Spleen (tissue), 11 donors: ENCODE results near the gene NPDC1. TPM values are rescaled to one million over a fixed set of nuclear protein-coding genes. Genes with fewer than 3 reads are reported as not detected.

ENCODE experiments used
- DNase-seq: peaks from one replicate; pipeline ENCODE4 v3.0.0-alpha.2; 2020
- H3K27ac ChIP-seq, 8 donors: fragments of 200-600 bp; sonication (generic) in 7 of 8; 1 replicate in 4 of 8; 2 replicates in 4 of 8; pipeline versions ENCODE4 v1.5.0 to v1.8.0; 2016 to 2021; ENCODE audit warnings: inconsistent platforms in 4 of 8, mild to moderate bottlenecking in 4 of 8, moderate library complexity in 1 of 8
- H3K27me3 ChIP-seq, 7 donors: fragments of 200-600 bp; sonication (generic) in 6 of 7; replicated peaks in 1 of 7; 1 replicate in 4 of 7; 2 replicates in 3 of 7; pipeline versions ENCODE4 v1.5.0 to v1.8.0; 2016 to 2021; ENCODE audit warnings: inconsistent platforms in 3 of 7, mild to moderate bottlenecking in 1 of 7
- H3K36me3 ChIP-seq, 6 donors: fragments of 200-600 bp; sonication (generic) in 5 of 6; 1 replicate in 4 of 6; 2 replicates in 2 of 6; pipeline versions ENCODE4 v1.5.0 to v1.8.0; 2016 to 2021; ENCODE audit warnings: inconsistent platforms in 2 of 6
- H3K4me1 ChIP-seq, 6 donors: fragments of 200-600 bp; sonication (generic) in 5 of 6; 1 replicate in 3 of 6; 2 replicates in 3 of 6; pipeline versions ENCODE4 v1.5.0 to v1.8.0; 2016 to 2021; ENCODE audit warnings: inconsistent platforms in 3 of 6
- H3K4me3 ChIP-seq, 8 donors: fragments of 200-600 bp; sonication (generic) in 7 of 8; 1 replicate in 4 of 8; 2 replicates in 4 of 8; pipeline versions ENCODE4 v1.5.0 to v1.8.0; 2016 to 2021; ENCODE audit warnings: inconsistent platforms in 4 of 8, mild to moderate bottlenecking in 4 of 8, moderate library complexity in 2 of 8
- H3K9me3 ChIP-seq, 8 donors: fragments of 200-600 bp; sonication (generic) in 7 of 8; 1 replicate in 4 of 8; 2 replicates in 4 of 8; pipeline versions ENCODE4 v1.5.0 to v1.8.0; 2016 to 2021; ENCODE audit warnings: inconsistent platforms in 4 of 8
- POLR2A ChIP-seq, 3 donors: fragments of 450-650 bp; IDR thresholded peaks; one replicate each; pipeline ENCODE4 v1.5.1; 2017; ENCODE audit warnings: antibody characterized with exemption in 3 of 3, mild to moderate bottlenecking in 1 of 3
- POLR2AphosphoS5 ChIP-seq, 3 donors: sonication (generic); formaldehyde crosslinking; IDR thresholded peaks; one replicate each; pipeline ENCODE4 v1.5.1; 2017; ENCODE audit warnings: antibody characterized with exemption in 3 of 3
- WGBS, 5 donors: extraction: QIAGEN DNeasy Blood & Tissue Kit in 3 of 5; methylation state at CpG; one replicate each; pipeline versions ENCODE4 v1.1.5 to v1.1.7; 2013 to 2018; 5-methylcytosine and 5-hydroxymethylcytosine counted together
- intact Hi-C: fragments of 100-400 bp; cut with DNase I; formaldehyde crosslinking; loops from one replicate; pipeline ENCODE4 v1.15.0; 2023; ENCODE audit warnings: low total_unique reads
- polyA plus RNA-seq, 3 donors: library from polyadenylated mRNA; stranded (reverse); fragments of 200-250 nt; gene quantifications; one replicate each; pipeline ENCODE4 v1.2.1, GENCODE V29; 2013
- total RNA-seq, 7 donors: library from RNA; depleted of rRNA in 3 of 7; stranded (reverse); fragments of >200 nt in 3 of 7; fragmentation: NEBNext Ultra II Directional in 4 of 7; extraction: Animal tissue kit (Norgen Biotek cat#: 25700) in 4 of 7; gene quantifications; one replicate each; pipeline versions ENCODE4 v1.1.0 to v1.2.1, GENCODE V29; 2016 to 2021
- TF ChIP-seq, protein P1 (sequence below), 11 experiments: fragments of 200-600 bp in 7 of 11; fragments of 450-650 bp in 4 of 11; sonication (generic) in 4 of 11; IDR thresholded peaks in 8 of 11; conservative IDR thresholded peaks in 3 of 11; 1 replicate in 7 of 11; 2 replicates in 4 of 11; pipeline versions ENCODE4 v1.4.0 to v1.8.0; 2016 to 2021; ENCODE audit warnings: antibody characterized with exemption in 11 of 11, inconsistent platforms in 4 of 11, mild to moderate bottlenecking in 1 of 11
- donor health status: healthy with polysubstance abuse.
- donor health status: DM: no; HTN: no; CAD: no; lungs with moderate emphysema.
- donor health status: DM: no; HTN: no; CAD: no.
- donor health status: Bipolar disorder and iron deficiency.
- donor health status: healthy.
- donor health status: DM: no; HTN: no; CAD: no.
- donor health status: DM: yes; HTN: yes; CAD: no.

NPDC1 gene
- total and polyA plus RNA-seq, 10 donors: 86.3 to 358 (median 132) TPM

DNA sequence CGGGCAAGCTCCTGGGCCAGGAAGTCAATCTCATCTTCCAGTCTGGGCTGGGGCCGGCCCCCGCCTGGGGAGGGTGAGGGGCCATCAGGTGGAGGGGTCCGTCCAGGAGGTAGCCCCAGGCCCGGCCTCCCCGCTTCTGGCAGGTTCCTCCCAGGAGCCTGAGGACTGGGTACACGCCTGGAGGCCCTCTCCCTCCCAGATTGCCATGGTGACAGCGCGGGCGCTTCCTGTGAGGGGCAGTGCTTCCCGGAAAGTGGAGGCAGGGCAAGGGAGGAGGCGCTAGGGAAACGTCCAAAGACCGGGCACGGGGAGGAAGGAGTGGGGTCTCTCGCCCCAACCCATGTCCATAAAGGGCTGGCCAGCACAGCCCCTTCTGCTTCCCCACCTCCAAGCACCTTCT is 4.9 kb downstream of the NPDC1 start:
- Histone ChIP-seq H3K36me3 (peaks cover 0 to 42% (median 10%) of the 10 kb centered on the region in 6 donors), H3K27ac (peak overlapping the region; percentile 26 to 83 (median 79)), H3K4me1 (peaks cover 23 to 71% (median 46%) of the 10 kb centered on the region in 6 donors), H3K9me3 (no peaks in the 10 kb centered on the region), H3K4me3 (peak overlapping the region in 7 of 8 donors; percentile 3 to 58 (median 23)), H3K27me3 (peaks cover 0 to 69% (median 29%) of the 10 kb centered on the region in 7 donors)
- DNase-seq: peak; percentile 84
- intact Hi-C loops: no loop called here
- TF ChIP-seq, protein P1, sequence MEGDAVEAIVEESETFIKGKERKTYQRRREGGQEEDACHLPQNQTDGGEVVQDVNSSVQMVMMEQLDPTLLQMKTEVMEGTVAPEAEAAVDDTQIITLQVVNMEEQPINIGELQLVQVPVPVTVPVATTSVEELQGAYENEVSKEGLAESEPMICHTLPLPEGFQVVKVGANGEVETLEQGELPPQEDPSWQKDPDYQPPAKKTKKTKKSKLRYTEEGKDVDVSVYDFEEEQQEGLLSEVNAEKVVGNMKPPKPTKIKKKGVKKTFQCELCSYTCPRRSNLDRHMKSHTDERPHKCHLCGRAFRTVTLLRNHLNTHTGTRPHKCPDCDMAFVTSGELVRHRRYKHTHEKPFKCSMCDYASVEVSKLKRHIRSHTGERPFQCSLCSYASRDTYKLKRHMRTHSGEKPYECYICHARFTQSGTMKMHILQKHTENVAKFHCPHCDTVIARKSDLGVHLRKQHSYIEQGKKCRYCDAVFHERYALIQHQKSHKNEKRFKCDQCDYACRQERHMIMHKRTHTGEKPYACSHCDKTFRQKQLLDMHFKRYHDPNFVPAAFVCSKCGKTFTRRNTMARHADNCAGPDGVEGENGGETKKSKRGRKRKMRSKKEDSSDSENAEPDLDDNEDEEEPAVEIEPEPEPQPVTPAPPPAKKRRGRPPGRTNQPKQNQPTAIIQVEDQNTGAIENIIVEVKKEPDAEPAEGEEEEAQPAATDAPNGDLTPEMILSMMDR (IDR thresholded peaks at IDR 0.05 in 8 of 11, conservative IDR thresholded peaks at IDR 0.05 in 3 of 11): no peak
- TF ChIP-seq POLR2A (IDR thresholded peaks at IDR 0.05) (no peak), POLR2AphosphoS5 (IDR thresholded peaks at IDR 0.05) (peak; percentile 26 to 73 (median 41))
- WGBS, 5 donors: 30 to 61% (median 38%) methylated on average over 9 to 16 of the region's 16 CpGs

DNA sequence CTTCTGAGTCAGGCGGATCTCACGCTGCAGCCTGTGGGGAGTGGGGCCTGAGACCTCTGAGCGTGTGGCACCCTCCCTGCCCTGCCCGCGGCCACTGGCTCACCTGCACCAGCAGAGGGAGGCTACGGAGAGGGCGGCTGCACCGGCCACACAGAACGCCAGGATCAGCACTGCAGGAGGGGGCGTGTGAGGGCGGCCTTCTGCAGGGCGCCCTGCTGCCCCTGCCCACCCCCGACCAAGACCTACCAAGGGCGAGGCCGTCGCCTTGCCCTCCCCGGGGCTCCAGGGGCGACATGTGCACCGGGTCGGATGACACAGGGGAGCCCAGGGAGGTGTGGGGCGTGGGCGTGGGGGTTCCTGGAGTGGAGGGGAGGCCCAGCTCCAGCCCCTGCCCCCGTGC is 5.4 kb downstream of the NPDC1 start:
- TF ChIP-seq POLR2A (IDR thresholded peaks at IDR 0.05): no peak
- TF ChIP-seq POLR2AphosphoS5 (IDR thresholded peaks at IDR 0.05): peak in 1 of 3 donors; percentile 50
- TF ChIP-seq, protein P1 (IDR thresholded peaks at IDR 0.05 in 8 of 11, conservative IDR thresholded peaks at IDR 0.05 in 3 of 11): no peak
- Histone ChIP-seq H3K9me3 (no peaks in the 10 kb centered on the region), H3K27me3 (peaks cover 0 to 63% (median 24%) of the 10 kb centered on the region in 7 donors), H3K27ac (peak overlapping the region in 7 of 8 donors; percentile 26 to 83 (median 78)), H3K36me3 (peaks cover 0 to 42% (median 10%) of the 10 kb centered on the region in 6 donors), H3K4me1 (peaks cover 21 to 72% (median 45%) of the 10 kb centered on the region in 6 donors), H3K4me3 (peak overlapping the region in 7 of 8 donors; percentile 3 to 58 (median 23))
- intact Hi-C loops: no loop called here
- 65 to 86% (median 79%) methylated on average over 15 to 23 of the region's 23 CpGs for WGBS, 5 donors
- no peak for DNase-seq

DNA sequence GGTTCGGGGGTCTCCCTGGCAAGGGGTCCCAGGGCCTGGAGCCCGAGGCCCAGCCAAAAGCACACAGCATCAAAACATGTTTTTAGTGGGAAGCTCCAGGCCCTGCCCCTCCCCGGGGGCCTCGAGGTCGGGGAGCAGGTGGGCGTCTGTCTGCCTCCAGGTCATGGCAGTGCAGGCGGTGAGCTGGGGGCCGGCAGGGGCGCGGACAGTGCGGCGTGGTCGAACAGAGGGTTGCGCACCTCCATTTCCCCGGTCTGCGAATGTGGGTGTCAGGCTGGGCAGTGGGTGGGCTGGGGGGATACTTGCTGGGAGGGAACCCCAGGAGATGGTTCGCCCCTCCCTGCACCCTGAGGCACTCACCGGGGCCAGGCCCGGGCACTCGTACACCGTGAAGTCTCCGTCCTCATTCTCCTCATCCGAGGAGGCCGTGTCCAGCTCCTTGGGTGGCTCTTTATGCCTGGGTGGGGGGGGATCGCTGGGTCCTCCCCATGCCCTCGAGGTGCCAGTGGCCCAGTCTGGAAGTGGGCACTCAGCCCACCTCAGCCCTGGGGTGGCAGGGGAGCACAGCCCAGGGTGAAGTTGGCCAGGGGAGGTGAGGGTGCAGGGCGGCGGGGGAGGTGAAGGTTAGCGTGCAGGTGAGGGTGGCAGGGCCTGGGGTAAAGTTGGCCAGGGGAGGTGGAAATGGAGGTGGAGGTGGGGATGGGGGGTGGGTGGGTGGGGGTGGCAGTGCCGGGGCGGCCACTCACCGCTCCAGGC is 6.2 kb downstream of the NPDC1 start:
- TF ChIP-seq POLR2AphosphoS5 (IDR thresholded peaks at IDR 0.05) (no peak), POLR2A (IDR thresholded peaks at IDR 0.05) (no peak)
- TF ChIP-seq, protein P1 (IDR thresholded peaks at IDR 0.05 in 8 of 11, conservative IDR thresholded peaks at IDR 0.05 in 3 of 11): no peak
- no peaks in the 10 kb centered on the region for H3K9me3 ChIP-seq
- peak overlapping the region in 1 of 8 donors; percentile 81 for H3K27ac ChIP-seq
- no peak overlapping the region for H3K4me3 ChIP-seq
- peaks cover 0 to 55% (median 16%) of the 10 kb centered on the region in 7 donors for H3K27me3 ChIP-seq
- DNase-seq: peak; percentile 76
- peaks cover 24 to 72% (median 46%) of the 10 kb centered on the region in 6 donors for H3K4me1 ChIP-seq
- intact Hi-C loops: loop anchor here (5.0 to 10.0 kb wide), 2 partner anchors 95 to 252 kb away; partner anchors contain the start of genes C8G and FBXW5
- WGBS, 5 donors: 88 to 96% (median 91%) methylated on average over 22 to 32 of the region's 32 CpGs
- H3K36me3 ChIP-seq: peaks cover 0 to 42% (median 10%) of the 10 kb centered on the region in 6 donors

DNA sequence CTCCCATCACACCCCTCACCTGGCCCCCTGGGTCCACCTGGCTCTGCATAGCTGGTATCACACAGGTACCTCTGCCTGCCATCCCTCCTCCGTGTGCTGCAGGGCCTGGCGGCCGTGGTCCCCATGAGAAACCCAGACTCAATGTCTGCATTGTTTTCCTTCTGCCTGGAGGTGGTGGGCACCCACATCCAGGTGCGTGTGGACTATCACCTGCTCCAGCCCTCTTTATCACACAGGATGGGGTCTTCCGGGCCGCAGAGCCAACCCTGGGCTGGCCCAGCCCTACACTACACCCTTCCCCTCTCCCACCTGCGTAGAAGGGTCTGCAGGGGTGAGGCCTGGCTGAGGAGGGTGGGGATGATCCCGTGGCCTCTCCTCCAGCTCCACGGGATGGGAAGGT is 7.1 kb downstream of the NPDC1 start:
- intact Hi-C loops: loop anchor here (5.0 to 10.0 kb wide), 2 partner anchors 94 to 252 kb away; partner anchors contain the start of genes C8G and FBXW5

More for the DNA sequence above, 7.1 kb downstream of the NPDC1 start:
- Histone ChIP-seq H3K4me1 (peaks cover 20 to 72% (median 44%) of the 10 kb centered on the region in 6 donors), H3K27me3 (peaks cover 0 to 46% (median 10%) of the 10 kb centered on the region in 7 donors), H3K27ac (no peak overlapping the region), H3K36me3 (peaks cover 0 to 42% (median 10%) of the 10 kb centered on the region in 6 donors), H3K4me3 (no peak overlapping the region), H3K9me3 (no peaks in the 10 kb centered on the region)
- TF ChIP-seq, protein P1 (IDR thresholded peaks at IDR 0.05 in 8 of 11, conservative IDR thresholded peaks at IDR 0.05 in 3 of 11): no peak
- TF ChIP-seq POLR2A (IDR thresholded peaks at IDR 0.05) (no peak), POLR2AphosphoS5 (IDR thresholded peaks at IDR 0.05) (peak in 1 of 3 donors; percentile 46)
- WGBS, 5 donors: 85 to 91% (median 89%) methylated on average over 3 to 9 of the region's 9 CpGs
- DNase-seq: no peak
